Activated gamma-delta T cell treated with anti-CD3 and anti-CD28 coated beads, Interleukin-2, amount 50 U/mL, for 16 hours (primary cell): ENCODE results near the gene BCR.

Source experiments
- DNase-seq: peaks from one replicate; pipeline ENCODE4 v3.0.0-alpha.2; 2020; ENCODE audit warnings: low read depth

Gene BCR

DNA sequence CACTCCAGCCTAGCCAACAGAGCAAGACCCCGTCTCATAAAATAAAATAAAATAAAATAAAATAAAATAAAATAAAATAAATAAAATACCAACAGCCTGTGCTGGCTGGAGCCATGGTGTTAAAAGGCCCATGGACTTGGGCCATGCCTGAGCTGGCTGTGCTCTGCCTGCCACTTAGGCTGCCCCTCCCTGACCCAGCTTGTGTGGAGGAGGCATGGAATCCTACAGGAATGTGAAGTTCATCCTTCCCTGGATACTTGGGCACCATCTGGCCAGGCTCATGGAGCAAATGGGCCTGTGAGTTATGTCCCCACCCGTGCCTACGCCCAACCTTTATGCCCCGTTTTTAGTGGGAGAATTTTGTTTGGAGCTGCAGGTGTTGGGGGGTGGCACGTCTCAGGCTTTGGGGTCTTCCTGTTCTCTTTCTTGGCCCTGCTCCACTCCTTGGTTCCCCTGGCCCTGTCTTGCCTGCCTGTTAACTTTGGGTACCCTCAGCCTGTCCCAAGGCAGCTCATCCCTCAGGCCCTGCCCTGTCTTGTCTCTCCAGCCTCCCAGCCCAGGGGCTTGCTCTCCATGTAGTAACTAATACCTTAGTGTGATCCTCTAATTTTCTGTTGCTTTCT is 51.3 kb downstream of the BCR start:
- DNase-seq, result no peak

DNA sequence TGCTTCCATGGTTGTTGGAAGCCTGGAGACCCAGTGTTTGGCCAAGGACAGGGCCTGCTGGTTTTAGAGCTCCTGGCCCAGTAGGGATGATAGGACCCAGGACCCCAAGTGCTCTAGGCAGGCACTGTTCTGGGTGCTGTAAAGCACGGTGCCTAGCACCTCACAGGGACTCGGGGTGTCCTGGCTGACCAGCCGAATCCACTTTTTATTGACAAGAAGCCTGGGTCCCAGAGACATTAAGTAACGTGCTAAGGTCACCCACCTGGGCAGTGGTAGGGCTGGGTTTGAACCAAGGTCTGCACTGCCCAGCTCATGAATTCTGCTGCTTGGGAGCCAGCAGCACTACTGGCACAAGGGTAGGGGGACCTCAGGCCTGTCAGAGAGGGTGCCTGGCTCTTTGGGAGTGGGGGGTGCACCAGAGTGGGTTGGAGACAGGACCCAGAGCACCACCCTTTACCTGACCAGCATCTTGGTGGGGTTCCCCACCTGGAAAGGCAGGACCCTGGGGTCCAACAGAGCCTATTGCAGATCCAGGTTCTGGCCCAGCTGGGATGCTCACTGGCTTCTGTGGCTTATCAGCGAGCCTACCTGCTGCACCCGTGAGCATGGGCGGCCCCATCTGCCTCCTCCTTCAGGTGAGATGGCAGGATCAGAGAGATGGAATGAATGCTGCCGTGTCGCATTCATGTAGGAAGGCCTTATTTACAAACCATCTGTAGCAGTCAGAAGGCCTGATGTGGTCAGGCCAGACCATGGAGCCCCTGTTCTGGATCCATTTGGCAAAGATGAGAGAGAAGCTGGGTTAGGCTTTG is 52.0 kb downstream of the BCR start:
- DNase-seq, result no peak

- DNase-seq, result no peak
These were observed 52.8 kb downstream of the BCR start for GRCh38 chr22:23233084-23233531.

GRCh38 chr22:23233752-23234408 is 53.6 kb downstream of the BCR start:
- no peak for DNase-seq

DNA sequence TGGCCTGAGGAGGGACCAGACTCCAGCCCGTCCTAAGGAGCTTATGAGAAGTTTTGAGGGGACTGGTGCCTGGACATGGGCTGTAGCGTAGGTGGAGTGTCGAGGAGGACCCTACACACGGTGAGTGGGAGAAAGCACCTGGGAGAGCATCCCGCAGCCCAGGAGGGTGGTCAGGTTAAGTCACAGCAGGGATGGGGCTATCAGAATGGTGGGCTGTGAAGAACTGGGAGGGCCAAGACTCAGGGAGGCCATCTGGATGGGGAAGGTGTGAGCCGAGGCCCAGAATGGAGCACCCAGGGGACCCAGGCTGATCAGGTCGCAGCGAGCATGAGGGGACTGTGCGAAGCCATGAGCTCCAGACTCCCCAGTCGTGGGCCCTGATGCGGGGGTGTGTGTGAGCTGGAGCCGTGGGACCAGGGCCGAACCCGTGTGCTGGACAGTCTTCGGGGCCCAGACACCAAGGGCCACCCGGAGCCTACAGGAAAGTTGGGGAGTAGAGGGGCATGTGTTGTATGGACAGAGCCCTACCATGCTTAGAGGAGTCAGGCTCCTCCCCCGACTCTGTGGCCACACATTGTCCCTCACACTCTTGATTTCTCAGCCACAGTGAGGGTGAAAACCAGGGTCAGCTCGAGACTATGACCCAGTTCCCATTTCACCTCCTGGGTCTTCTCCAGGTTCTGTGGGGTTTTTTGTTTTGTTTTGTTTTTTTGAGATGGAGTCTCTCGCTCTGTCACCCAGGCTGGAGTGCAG is 54.3 kb downstream of the BCR start:
- DNase-seq, result no peak

DNA sequence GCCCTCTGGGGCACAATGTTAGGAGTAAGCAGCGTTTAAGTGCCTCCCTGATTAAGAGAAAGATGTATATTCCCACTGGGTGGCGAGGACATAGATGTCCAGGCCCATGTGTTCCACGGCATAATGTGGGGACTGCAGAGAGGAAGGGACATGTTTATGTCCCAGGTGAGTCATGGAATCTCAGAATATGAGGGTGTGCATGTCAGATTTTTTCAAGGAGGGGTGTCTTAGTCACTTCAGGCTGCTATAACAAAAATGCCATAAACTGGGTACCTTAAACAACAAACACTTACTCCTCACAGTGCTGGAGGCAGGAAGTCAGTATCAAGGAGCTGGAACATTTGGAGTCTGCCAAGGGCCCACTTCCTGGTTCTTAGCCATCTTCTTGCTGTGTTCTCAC is 55.1 kb downstream of the BCR start:
- no peak for DNase-seq

DNA sequence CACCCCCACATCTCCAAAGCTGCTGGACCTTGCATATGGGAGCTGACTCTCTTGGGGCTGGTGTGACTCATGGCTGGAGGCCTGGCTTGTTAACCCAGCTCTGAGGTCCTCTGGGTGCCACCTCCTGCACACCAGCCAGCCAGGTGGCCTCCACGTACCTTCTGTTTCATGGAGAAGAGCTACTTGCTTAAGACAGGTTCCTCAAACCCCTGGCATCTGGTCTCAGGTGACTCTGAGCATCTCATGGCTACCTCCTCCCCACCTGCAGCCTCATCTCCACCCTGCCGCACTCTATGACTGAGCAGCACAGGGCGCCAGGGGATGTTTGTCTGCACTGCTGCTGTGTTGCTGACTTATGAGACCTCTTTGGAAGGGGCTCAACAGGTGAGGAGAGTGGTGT is 55.7 kb downstream of the BCR start:
- DNase-seq, result no peak

DNA sequence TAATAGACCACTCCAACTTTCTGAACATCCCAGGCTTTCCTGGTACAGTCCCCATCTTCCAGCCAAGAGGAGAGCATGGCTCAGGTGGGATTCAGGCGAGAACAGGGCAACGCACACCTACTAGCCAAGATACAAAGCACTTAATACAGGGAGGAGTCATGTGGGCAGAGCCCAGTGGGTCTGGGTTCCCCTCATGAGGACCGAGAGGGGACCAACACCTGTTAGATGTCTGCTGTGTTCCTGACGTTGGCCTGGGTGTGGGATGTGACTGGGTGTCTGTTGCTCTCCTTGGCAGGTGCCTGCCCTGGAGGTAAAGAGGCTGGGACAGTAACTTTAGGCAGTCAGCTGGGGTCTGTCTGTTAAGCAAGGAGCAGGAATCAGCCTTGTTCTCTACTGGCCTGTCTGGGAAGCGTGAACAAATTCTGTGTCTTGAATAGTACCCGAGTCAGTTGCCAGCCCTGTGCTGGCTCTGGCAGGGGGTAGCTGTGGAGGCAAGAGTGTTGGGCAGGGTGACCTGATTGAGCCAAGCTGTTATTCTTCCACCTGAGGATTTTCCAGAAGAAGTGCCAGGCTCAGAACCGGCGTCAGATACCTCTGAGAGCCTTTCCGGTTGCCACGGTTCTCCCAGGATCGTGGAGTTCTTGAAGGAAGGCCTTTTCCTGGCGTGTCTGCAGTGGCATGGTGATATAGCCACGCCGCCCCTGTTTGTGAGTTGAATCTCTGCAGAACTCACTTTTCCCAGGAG is 56.3 kb downstream of the BCR start:
- DNase-seq, result no peak

DNA sequence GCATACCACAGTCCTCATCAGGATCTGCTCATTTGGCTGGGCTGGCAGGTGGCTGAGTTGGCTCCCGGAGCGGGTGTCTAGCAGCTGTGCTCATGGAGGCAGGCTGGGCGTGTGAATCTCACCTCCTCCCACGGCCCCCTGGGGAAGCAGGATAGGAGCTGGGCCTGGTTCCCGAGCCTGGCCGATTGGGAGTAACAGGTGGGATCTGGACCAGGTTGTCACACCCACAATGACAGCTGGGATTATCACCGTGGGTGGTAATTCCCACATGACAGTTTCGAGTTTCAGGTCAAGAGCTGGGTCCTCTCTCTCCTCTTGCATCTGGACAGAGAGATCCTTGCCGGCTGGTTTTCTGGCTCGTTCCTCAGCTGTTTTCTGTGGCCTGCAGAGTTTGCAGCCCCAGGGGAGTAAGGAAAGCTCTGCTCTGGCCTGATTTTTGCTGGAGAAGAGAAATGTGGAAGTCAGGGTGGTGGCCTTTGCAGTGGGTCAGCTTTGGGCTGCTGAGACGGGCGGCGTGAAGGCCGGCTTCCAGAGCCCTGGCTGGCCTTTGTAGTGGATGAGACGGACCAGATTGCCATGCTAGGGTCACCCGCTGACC is 57.0 kb downstream of the BCR start:
- no peak for DNase-seq

DNA sequence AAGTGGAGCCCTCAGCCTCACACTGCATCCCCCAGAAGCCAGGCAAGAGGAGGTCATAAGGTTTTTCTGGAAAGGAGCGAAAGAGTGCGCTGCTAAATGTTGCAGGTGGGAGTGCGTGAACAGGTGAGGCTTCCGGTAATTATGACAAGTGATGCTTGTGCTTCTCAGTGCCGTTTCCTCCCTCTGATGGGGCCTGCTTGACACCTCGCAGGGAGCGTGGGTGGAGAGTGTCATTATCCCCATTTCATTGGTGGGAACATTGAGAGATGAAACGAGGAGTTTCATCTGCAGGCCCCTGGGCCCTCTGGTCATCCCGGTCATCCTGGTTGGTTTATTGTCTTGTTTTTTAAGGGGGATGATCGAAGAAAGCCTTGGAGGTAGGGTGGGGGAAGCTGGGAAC is 57.5 kb downstream of the BCR start:
- DNase-seq, result no peak

DNA sequence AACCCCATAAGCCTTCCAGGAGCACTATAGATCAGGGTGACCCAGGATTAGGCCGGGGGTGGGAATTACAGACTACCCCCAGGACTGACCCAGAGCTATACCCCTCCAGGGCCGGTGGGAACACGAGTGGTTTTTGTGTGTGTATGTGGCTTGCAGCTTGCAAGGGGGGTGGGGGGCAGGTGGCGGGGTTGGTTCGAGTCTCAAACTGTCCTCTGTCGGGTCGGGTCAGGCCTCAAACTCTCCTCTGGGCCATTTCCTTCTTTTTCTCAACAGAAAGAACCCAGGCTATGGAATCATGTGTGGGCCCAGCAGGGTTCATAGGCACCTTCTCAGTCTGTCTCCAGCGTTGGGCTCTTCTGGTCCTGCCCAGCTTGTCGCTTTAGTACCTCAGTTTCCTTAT is 58.4 kb downstream of the BCR start:
- no peak for DNase-seq

GRCh38 chr22:23239429-23239828 is 59.1 kb downstream of the BCR start:
- no peak for DNase-seq

DNA sequence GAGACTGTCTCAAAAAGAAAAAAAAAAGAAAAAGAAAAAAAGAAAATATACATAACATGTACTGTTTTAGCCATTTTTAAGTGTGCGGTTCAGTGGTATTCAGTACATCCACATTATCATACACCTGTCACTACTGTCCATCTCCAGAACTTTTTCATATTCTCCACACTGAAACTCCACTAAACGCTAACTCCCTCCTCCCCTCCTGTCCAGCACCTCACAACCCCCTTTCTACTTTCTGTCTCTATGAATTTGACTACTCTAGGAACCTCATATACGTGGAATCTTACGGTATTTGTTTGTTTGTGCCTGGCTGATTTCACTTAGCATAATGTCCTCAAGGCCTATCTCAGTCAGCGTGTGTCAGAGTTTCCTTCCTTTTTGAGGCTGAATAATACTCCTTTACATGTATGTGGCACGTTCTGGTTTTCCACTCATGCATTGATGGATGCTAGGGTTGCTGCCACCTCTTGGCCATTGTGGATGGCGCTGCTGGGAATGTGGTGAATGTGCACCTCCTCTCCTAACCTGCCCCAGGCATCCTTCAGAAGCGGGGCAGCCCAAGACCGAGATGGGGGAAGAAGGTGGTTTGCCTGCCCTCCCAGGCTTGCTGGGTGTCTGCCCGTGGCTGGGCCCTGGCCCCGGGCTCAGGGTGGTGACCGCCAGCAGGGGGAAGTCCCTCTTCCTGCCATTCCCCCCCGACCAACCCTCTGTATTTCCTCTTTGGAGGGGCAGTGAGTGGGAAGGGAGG is 60.5 kb downstream of the BCR start:
- DNase-seq, result no peak

GRCh38 chr22:23241562-23242472 is 61.5 kb downstream of the BCR start:
- no peak for DNase-seq

- no peak for DNase-seq
These were observed 62.2 kb downstream of the BCR start for GRCh38 chr22:23242473-23243001.

- peak; percentile 43 for DNase-seq
These were observed 62.8 kb downstream of the BCR start for GRCh38 chr22:23243006-23243573.

GRCh38 chr22:23243859-23244689 is 63.8 kb downstream of the BCR start:
- no peak for DNase-seq

GRCh38 chr22:23244690-23245044 is 64.4 kb downstream of the BCR start:
- DNase-seq, result no peak
